ENCODE data around the gene KCNK18. TPM values are rescaled to one million over a fixed set of nuclear protein-coding genes. Genes with fewer than 3 reads are reported as not detected.

KCNK18 gene
- polyA plus RNA-seq, 4 donors, result not detected

GRCh38 chr10:117204316-117204715, 7.0 kb downstream of the KCNK18 start:
- FAIRE-seq (no peak), DNase-seq (no peak)
- Histone ChIP-seq H3K27me3 (ENCODE audit: control insufficient read depth in 3 of 3, insufficient read depth in 3 of 3, low read length in 3 of 3) (peaks cover 0 to 4% (median 0%) of the 10 kb centered on the region in 3 donors), H3K36me3 (ENCODE audit: control insufficient read depth in 3 of 3, insufficient read depth in 2 of 3, low read depth in 1 of 3, low read length in 3 of 3) (no peaks in the 10 kb centered on the region), H3K27ac (ENCODE audit: low read depth in 1 of 3, low read length in 2 of 3) (no peak overlapping the region), H3K4me3 (ENCODE audit: low read depth in 1 of 3, low read length in 3 of 3) (no peak overlapping the region), H3K4me1 (ENCODE audit: control insufficient read depth in 3 of 3, insufficient read depth in 2 of 3, low read depth in 1 of 3, low read length in 2 of 3) (no peaks in the 10 kb centered on the region), H3K9me3 (ENCODE audit: control insufficient read depth in 2 of 2, insufficient read depth in 1 of 2, low read depth in 1 of 2, low read length in 1 of 2) (peaks cover 0 to 3% of the 10 kb centered on the region in 2 donors)
- 36 to 57% (median 42%) methylated on average over 2 of the region's 2 CpGs for WGBS, 3 donors

- Histone ChIP-seq H3K4me1 (ENCODE audit: control insufficient read depth in 3 of 3, insufficient read depth in 2 of 3, low read depth in 1 of 3, low read length in 2 of 3) (peaks cover 0 to 6% (median 0%) of the 10 kb centered on the region in 3 donors), H3K9me3 (ENCODE audit: control insufficient read depth in 2 of 2, insufficient read depth in 1 of 2, low read depth in 1 of 2, low read length in 1 of 2) (peaks cover 0 to 6% of the 10 kb centered on the region in 2 donors), H3K36me3 (ENCODE audit: control insufficient read depth in 3 of 3, insufficient read depth in 2 of 3, low read depth in 1 of 3, low read length in 3 of 3) (no peaks in the 10 kb centered on the region), H3K27ac (ENCODE audit: low read depth in 1 of 3, low read length in 2 of 3) (no peak overlapping the region), H3K27me3 (ENCODE audit: control insufficient read depth in 3 of 3, insufficient read depth in 3 of 3, low read length in 3 of 3) (peaks cover 0 to 35% (median 6%) of the 10 kb centered on the region in 3 donors), H3K4me3 (ENCODE audit: low read depth in 1 of 3, low read length in 3 of 3) (no peak overlapping the region)
- no peak for FAIRE-seq
- 82 to 88% (median 83%) methylated on average over 1 of the region's 1 CpG for WGBS, 3 donors
- no peak for DNase-seq
These were observed 14.9 kb downstream of the KCNK18 start for GRCh38 chr10:117212176-117212575.

GRCh38 chr10:117214401-117214800, 17.1 kb downstream of the KCNK18 start:
- DNase-seq (no peak), FAIRE-seq (no peak)
- Histone ChIP-seq H3K4me1 (ENCODE audit: control insufficient read depth in 3 of 3, insufficient read depth in 2 of 3, low read depth in 1 of 3, low read length in 2 of 3) (peaks cover 0 to 8% (median 0%) of the 10 kb centered on the region in 3 donors), H3K4me3 (ENCODE audit: low read depth in 1 of 3, low read length in 3 of 3) (no peak overlapping the region), H3K27ac (ENCODE audit: low read depth in 1 of 3, low read length in 2 of 3) (no peak overlapping the region), H3K36me3 (ENCODE audit: control insufficient read depth in 3 of 3, insufficient read depth in 2 of 3, low read depth in 1 of 3, low read length in 3 of 3) (no peaks in the 10 kb centered on the region), H3K27me3 (ENCODE audit: control insufficient read depth in 3 of 3, insufficient read depth in 3 of 3, low read length in 3 of 3) (peaks cover 0 to 40% (median 9%) of the 10 kb centered on the region in 3 donors), H3K9me3 (ENCODE audit: control insufficient read depth in 2 of 2, insufficient read depth in 1 of 2, low read depth in 1 of 2, low read length in 1 of 2) (peaks cover 0 to 6% of the 10 kb centered on the region in 2 donors)
- WGBS, 3 donors, result 37 to 57% (median 38%) methylated on average over 1 of the region's 1 CpG

- no peak for DNase-seq
- no peak overlapping the region for H3K4me3 ChIP-seq (ENCODE audit: low read depth in 1 of 3, low read length in 3 of 3)
- peaks cover 0 to 8% (median 0%) of the 10 kb centered on the region in 3 donors for H3K4me1 ChIP-seq (ENCODE audit: control insufficient read depth in 3 of 3, insufficient read depth in 2 of 3, low read depth in 1 of 3, low read length in 2 of 3)
- H3K36me3 ChIP-seq (ENCODE audit: control insufficient read depth in 3 of 3, insufficient read depth in 2 of 3, low read depth in 1 of 3, low read length in 3 of 3), result no peaks in the 10 kb centered on the region
- WGBS, 3 donors, result 74 to 87% (median 85%) methylated on average over 2 of the region's 2 CpGs
- peaks cover 0 to 6% of the 10 kb centered on the region in 2 donors for H3K9me3 ChIP-seq (ENCODE audit: control insufficient read depth in 2 of 2, insufficient read depth in 1 of 2, low read depth in 1 of 2, low read length in 1 of 2)
- peaks cover 0 to 43% (median 9%) of the 10 kb centered on the region in 3 donors for H3K27me3 ChIP-seq (ENCODE audit: control insufficient read depth in 3 of 3, insufficient read depth in 3 of 3, low read length in 3 of 3)
- FAIRE-seq, result no peak
- no peak overlapping the region for H3K27ac ChIP-seq (ENCODE audit: low read depth in 1 of 3, low read length in 2 of 3)
These were observed 17.8 kb downstream of the KCNK18 start for GRCh38 chr10:117215079-117215478.

- no peaks in the 10 kb centered on the region for H3K36me3 ChIP-seq (ENCODE audit: control insufficient read depth in 3 of 3, insufficient read depth in 2 of 3, low read depth in 1 of 3, low read length in 3 of 3)
- DNase-seq (no peak), FAIRE-seq (no peak)
- H3K4me3 ChIP-seq (ENCODE audit: low read depth in 1 of 3, low read length in 3 of 3), result no peak overlapping the region
- peaks cover 0 to 6% of the 10 kb centered on the region in 2 donors for H3K9me3 ChIP-seq (ENCODE audit: control insufficient read depth in 2 of 2, insufficient read depth in 1 of 2, low read depth in 1 of 2, low read length in 1 of 2)
- H3K4me1 ChIP-seq (ENCODE audit: control insufficient read depth in 3 of 3, insufficient read depth in 2 of 3, low read depth in 1 of 3, low read length in 2 of 3), result peaks cover 0 to 8% (median 0%) of the 10 kb centered on the region in 3 donors
- peaks cover 0 to 48% (median 9%) of the 10 kb centered on the region in 3 donors for H3K27me3 ChIP-seq (ENCODE audit: control insufficient read depth in 3 of 3, insufficient read depth in 3 of 3, low read length in 3 of 3)
- 61 to 64% (median 63%) methylated on average over 15 of the region's 15 CpGs for WGBS, 3 donors
- no peak overlapping the region for H3K27ac ChIP-seq (ENCODE audit: low read depth in 1 of 3, low read length in 2 of 3)
These were observed 18.7 kb downstream of the KCNK18 start for GRCh38 chr10:117216028-117216427.

- Histone ChIP-seq H3K36me3 (ENCODE audit: control insufficient read depth in 3 of 3, insufficient read depth in 2 of 3, low read depth in 1 of 3, low read length in 3 of 3) (no peaks in the 10 kb centered on the region), H3K9me3 (ENCODE audit: control insufficient read depth in 2 of 2, insufficient read depth in 1 of 2, low read depth in 1 of 2, low read length in 1 of 2) (peaks cover 0 to 6% of the 10 kb centered on the region in 2 donors), H3K27me3 (ENCODE audit: control insufficient read depth in 3 of 3, insufficient read depth in 3 of 3, low read length in 3 of 3) (peaks cover 0 to 53% (median 9%) of the 10 kb centered on the region in 3 donors), H3K27ac (ENCODE audit: low read depth in 1 of 3, low read length in 2 of 3) (no peak overlapping the region), H3K4me3 (ENCODE audit: low read depth in 1 of 3, low read length in 3 of 3) (peak overlapping the region in 2 of 3 donors; percentile 40 to 42), H3K4me1 (ENCODE audit: control insufficient read depth in 3 of 3, insufficient read depth in 2 of 3, low read depth in 1 of 3, low read length in 2 of 3) (peaks cover 0 to 8% (median 0%) of the 10 kb centered on the region in 3 donors)
- DNase-seq (peak; percentile 49 to 85), FAIRE-seq (no peak)
- 1 to 2% (median 1%) methylated on average over 34 to 52 of the region's 52 CpGs for WGBS, 3 donors
These were observed 19.4 kb downstream of the KCNK18 start for GRCh38 chr10:117216611-117217195.

GRCh38 chr10:117217196-117217761, 20.0 kb downstream of the KCNK18 start:
- no peak for FAIRE-seq

GRCh38 chr10:117218654-117219053, 21.4 kb downstream of the KCNK18 start:
- peaks cover 0 to 8% (median 0%) of the 10 kb centered on the region in 3 donors for H3K4me1 ChIP-seq (ENCODE audit: control insufficient read depth in 3 of 3, insufficient read depth in 2 of 3, low read depth in 1 of 3, low read length in 2 of 3)
- WGBS, 3 donors, result 42 to 63% (median 54%) methylated on average over 8 of the region's 8 CpGs
- H3K9me3 ChIP-seq (ENCODE audit: control insufficient read depth in 2 of 2, insufficient read depth in 1 of 2, low read depth in 1 of 2, low read length in 1 of 2), result no peaks in the 10 kb centered on the region
- peaks cover 0 to 54% (median 9%) of the 10 kb centered on the region in 3 donors for H3K27me3 ChIP-seq (ENCODE audit: control insufficient read depth in 3 of 3, insufficient read depth in 3 of 3, low read length in 3 of 3)
- FAIRE-seq (no peak), DNase-seq (no peak)
- H3K27ac ChIP-seq (ENCODE audit: low read depth in 1 of 3, low read length in 2 of 3), result no peak overlapping the region
- no peak overlapping the region for H3K4me3 ChIP-seq (ENCODE audit: low read depth in 1 of 3, low read length in 3 of 3)
- no peaks in the 10 kb centered on the region for H3K36me3 ChIP-seq (ENCODE audit: control insufficient read depth in 3 of 3, insufficient read depth in 2 of 3, low read depth in 1 of 3, low read length in 3 of 3)

More at GRCh38 chr10:117217196-117217761, 20.0 kb downstream of the KCNK18 start:
- Histone ChIP-seq H3K4me1 (ENCODE audit: control insufficient read depth in 3 of 3, insufficient read depth in 2 of 3, low read depth in 1 of 3, low read length in 2 of 3) (peaks cover 0 to 8% (median 0%) of the 10 kb centered on the region in 3 donors), H3K27ac (ENCODE audit: low read depth in 1 of 3, low read length in 2 of 3) (no peak overlapping the region), H3K27me3 (ENCODE audit: control insufficient read depth in 3 of 3, insufficient read depth in 3 of 3, low read length in 3 of 3) (peaks cover 0 to 56% (median 9%) of the 10 kb centered on the region in 3 donors), H3K36me3 (ENCODE audit: control insufficient read depth in 3 of 3, insufficient read depth in 2 of 3, low read depth in 1 of 3, low read length in 3 of 3) (no peaks in the 10 kb centered on the region), H3K9me3 (ENCODE audit: control insufficient read depth in 2 of 2, insufficient read depth in 1 of 2, low read depth in 1 of 2, low read length in 1 of 2) (peaks cover 0 to 6% of the 10 kb centered on the region in 2 donors), H3K4me3 (ENCODE audit: low read depth in 1 of 3, low read length in 3 of 3) (peak overlapping the region in 2 of 3 donors; percentile 40 to 42)
- 3 to 14% (median 7%) methylated on average over 22 of the region's 22 CpGs for WGBS, 3 donors
- DNase-seq, result peak in 1 of 2 donors; percentile 31
